Muscle layer of duodenum (tissue), 2 donors: Measurements from ENCODE around the gene RAB27B.

ENCODE experiments used
- H3K27ac ChIP-seq: one replicate; pipeline ENCODE4 v1.7.0; 2013; ENCODE audit warnings: mild to moderate bottlenecking, low read length
- H3K27me3 ChIP-seq: one replicate; pipeline ENCODE4 v1.7.0; 2013; ENCODE audit warnings: low read depth, mild to moderate bottlenecking, control low read depth, low read length
- H3K36me3 ChIP-seq, 2 donors: one replicate each; pipeline ENCODE4 v1.7.0; 2013; ENCODE audit warnings: low read length in 2 of 2, control low read depth in 1 of 2, mild to moderate bottlenecking in 1 of 2; ENCODE audit not compliant: insufficient read depth in 2 of 2, control insufficient read depth in 1 of 2
- H3K4me1 ChIP-seq, 2 donors: one replicate each; pipeline ENCODE4 v1.7.0; 2013; ENCODE audit warnings: low read length in 2 of 2, mild to moderate bottlenecking in 2 of 2, control low read depth in 1 of 2, moderate library complexity in 1 of 2; ENCODE audit not compliant: insufficient read depth in 2 of 2, control insufficient read depth in 1 of 2
- H3K4me3 ChIP-seq, 2 donors: one replicate each; pipeline ENCODE4 v1.7.0; 2013; ENCODE audit warnings: low read length in 2 of 2, low read depth in 1 of 2, mild to moderate bottlenecking in 1 of 2
- H3K9me3 ChIP-seq, 2 donors: one replicate each; pipeline ENCODE4 v1.7.0; 2013; ENCODE audit warnings: low read length in 2 of 2, control low read depth in 1 of 2, mild to moderate bottlenecking in 1 of 2; ENCODE audit not compliant: control insufficient read depth in 1 of 2
- donor health status: healthy.

RAB27B gene

DNA sequence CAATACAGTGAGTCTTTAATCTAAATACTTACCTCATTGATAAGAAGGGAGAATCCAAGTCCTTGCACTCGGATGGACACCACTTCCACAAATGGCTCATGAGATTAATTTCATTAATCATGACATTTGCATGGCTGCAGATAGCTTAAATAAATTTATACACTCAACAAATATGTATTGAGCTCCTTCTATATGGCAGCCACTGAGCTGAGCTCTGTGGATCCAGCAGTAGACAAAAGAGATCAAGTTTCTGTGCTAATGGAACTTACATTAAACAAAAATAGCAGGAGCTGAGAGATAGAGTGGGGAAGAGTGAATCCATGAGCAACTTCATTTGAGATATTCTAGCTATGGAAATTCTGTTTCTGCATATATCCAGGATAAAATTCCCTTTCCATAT lies 44.4 kb downstream of the RAB27B start:
- no peaks in the 10 kb centered on the region for H3K36me3 ChIP-seq
- no peaks in the 10 kb centered on the region for H3K4me1 ChIP-seq
- H3K27me3 ChIP-seq, result no peaks in the 10 kb centered on the region
- no peak overlapping the region for H3K4me3 ChIP-seq
- H3K27ac ChIP-seq, result no peak overlapping the region
- no peaks in the 10 kb centered on the region for H3K9me3 ChIP-seq

DNA sequence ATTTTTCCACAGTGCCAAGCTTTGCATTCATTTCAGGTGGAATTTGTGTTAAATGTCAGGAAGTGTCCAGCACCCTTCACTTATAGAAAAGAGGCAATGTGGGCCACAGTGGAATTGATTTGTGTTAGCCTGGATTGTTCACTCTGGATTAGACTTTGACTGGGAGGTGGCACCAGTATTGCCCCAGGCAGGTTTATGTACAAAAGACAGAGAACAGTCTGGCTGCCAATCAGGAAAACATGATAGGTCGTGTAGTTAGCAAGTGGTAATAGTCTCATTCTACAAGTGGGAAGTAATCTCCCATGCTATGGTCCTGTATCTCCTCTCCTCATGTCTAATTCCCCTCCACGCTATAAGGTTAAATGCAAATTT lies 45.6 kb downstream of the RAB27B start:
- H3K4me1 ChIP-seq, result no peaks in the 10 kb centered on the region
- H3K27me3 ChIP-seq, result no peaks in the 10 kb centered on the region
- H3K36me3 ChIP-seq, result no peaks in the 10 kb centered on the region
- no peaks in the 10 kb centered on the region for H3K9me3 ChIP-seq
- no peak overlapping the region for H3K27ac ChIP-seq
- no peak overlapping the region for H3K4me3 ChIP-seq

DNA sequence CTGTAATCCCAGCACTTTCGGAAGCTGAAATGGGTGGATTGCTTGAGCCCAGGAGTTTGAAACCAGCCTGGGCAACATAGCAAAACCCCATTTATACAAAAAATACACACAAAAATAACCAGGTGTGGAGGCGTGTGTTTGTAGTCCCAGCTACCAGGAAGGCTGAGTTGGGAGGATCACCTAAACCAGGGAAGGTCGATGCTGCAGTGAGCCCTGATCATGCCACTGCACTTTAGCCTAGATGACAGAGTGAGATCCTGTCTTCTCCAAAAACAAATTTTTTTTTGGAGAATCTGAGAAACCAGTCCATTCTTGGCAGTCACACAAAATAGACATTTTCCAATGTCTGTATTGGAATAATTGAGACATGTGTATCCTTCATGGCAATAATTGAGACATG lies 46.8 kb downstream of the RAB27B start:
- Histone ChIP-seq H3K4me3 (no peak overlapping the region), H3K4me1 (no peaks in the 10 kb centered on the region), H3K27ac (no peak overlapping the region), H3K9me3 (no peaks in the 10 kb centered on the region), H3K27me3 (no peaks in the 10 kb centered on the region), H3K36me3 (no peaks in the 10 kb centered on the region)

DNA sequence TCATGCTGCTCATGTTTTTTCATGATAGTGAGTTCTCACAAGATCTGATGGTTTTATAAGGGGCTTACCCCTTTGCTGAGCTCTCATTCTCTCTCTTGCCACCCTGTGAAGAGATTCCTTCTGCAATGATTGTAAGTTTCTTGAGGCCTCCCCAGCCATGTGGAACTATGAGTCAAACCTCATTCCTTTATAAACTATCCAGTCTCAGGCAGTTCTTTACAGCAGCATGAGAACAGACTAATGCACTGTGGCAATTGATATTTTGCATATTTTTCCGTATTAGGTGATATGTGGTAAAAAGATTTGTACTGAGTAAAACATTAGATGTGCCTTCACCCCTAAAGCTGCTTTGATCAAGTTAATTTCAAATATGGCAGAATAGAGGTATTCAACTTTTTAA lies 48.8 kb downstream of the RAB27B start:
- Histone ChIP-seq H3K36me3 (no peaks in the 10 kb centered on the region), H3K4me3 (no peak overlapping the region), H3K4me1 (peaks cover 0 to 5% of the 10 kb centered on the region in 2 donors), H3K27me3 (no peaks in the 10 kb centered on the region), H3K27ac (no peak overlapping the region), H3K9me3 (no peaks in the 10 kb centered on the region)

DNA sequence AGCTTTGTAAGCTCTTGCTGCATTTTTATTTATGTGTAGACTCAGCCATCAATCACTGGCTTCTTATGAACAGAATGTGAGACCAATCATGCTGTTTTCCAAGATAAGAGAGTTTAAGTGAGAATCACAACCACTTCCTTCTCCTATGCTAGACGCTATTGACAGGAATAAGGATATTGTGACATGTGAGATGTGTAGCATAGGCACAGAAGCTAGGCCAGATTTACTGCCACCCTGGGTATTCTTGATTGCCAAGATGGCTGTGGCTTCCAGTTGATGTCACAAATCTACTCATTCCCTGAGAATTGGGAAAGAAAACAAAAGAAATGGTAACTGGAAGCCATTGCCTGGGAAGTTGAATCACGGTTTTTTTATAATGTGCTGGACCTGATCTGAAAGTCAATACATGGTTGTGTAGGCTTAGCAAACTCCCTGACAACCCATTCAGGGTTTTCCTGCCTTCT lies 49.9 kb downstream of the RAB27B start:
- H3K4me1 ChIP-seq, result peaks cover 0 to 5% of the 10 kb centered on the region in 2 donors
- H3K27ac ChIP-seq, result no peak overlapping the region
- no peaks in the 10 kb centered on the region for H3K9me3 ChIP-seq
- no peaks in the 10 kb centered on the region for H3K27me3 ChIP-seq
- H3K4me3 ChIP-seq, result no peak overlapping the region
- no peaks in the 10 kb centered on the region for H3K36me3 ChIP-seq

DNA sequence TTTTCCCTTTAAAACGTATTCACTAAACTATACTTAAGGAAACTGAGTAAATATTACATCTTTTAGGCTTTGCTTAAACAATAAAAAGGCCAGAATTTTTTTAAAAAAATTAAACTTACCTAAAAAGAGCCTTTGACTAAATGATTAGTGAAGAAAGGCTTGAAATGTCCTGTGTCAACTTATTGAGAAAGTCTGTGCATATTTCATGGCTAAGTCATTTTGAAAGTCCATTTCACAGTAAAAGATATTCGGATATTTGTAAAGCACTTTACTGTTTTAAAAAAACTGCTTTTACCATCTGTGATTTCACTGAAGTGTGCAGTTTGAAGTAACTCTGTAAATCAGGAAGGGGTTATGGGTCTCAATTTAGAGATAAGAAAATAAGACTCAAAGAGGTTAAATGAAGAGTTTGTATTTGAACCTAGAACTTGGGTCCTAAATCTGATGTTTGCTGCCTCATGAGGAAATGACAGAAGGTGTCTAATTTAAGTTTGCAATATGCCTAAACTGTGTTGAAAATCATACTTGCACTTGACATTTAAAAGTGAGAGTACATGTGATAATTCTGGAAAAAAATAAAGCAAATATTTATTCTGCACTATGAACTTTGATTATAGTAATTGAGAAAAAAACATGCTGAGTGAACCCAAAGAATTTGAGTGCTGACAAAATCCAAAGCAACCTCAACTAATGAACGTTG lies 50.5 kb downstream of the RAB27B start:
- H3K27ac ChIP-seq, result no peak overlapping the region
- no peak overlapping the region for H3K4me3 ChIP-seq
- H3K27me3 ChIP-seq, result no peaks in the 10 kb centered on the region
- peaks cover 0 to 5% of the 10 kb centered on the region in 2 donors for H3K4me1 ChIP-seq
- no peaks in the 10 kb centered on the region for H3K9me3 ChIP-seq
- H3K36me3 ChIP-seq, result no peaks in the 10 kb centered on the region

DNA sequence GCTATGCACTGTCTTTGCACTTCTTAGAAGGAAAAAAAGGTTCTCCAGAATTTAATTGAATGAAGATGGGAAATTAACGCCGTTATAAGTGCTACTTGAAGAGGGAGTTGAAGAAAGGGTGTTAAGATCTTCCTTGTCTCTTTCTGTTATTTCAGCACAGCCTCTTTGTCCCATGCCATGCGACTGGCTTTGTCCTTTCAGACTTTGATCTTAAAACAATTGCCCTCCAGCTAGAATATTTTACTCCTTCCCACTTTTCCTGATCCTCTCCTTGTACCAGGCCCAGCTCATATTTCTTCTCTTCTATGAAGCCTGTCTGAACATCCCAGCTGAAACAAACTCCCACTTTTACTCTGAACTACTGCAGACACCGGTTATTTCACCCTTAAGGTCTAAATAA lies 51.4 kb downstream of the RAB27B start:
- Histone ChIP-seq H3K36me3 (no peaks in the 10 kb centered on the region), H3K4me3 (no peak overlapping the region), H3K27ac (no peak overlapping the region), H3K9me3 (no peaks in the 10 kb centered on the region), H3K27me3 (no peaks in the 10 kb centered on the region), H3K4me1 (peaks cover 0 to 5% of the 10 kb centered on the region in 2 donors)

DNA sequence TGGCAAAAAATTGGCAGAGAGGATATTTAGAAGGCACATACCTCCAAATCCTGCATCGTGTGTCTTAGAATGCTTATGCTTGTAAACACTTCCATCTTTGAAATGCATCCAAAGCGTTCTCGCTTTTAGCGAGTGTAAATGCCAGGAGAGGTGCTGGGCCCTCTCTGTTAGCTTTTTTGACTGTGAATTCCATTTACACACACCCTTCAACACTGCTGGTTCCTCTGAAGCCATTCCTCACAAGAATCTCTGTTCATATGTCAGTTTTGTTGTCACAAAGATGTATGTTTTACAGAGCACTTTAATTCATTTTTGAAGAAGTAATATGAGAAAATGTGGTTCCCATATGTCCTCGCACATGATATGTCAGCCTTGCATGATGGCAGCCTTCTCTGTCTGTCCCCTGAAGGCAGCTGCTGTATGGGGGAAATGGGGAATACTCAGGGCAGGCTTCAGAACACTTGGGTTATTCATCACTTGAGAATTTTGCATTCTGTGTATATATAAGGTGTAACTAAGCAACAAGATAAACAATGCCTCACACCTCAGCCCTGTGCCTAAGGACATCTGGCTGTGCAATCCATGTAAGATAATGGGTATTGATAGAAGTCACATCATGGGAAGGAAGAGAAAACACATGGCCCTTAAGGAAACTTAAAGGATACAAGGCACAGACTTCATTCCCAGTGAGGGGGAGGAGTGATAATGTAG lies 52.3 kb downstream of the RAB27B start:
- H3K27me3 ChIP-seq, result no peaks in the 10 kb centered on the region
- H3K4me1 ChIP-seq, result peaks cover 0 to 5% of the 10 kb centered on the region in 2 donors
- no peaks in the 10 kb centered on the region for H3K36me3 ChIP-seq
- H3K4me3 ChIP-seq, result no peak overlapping the region
- H3K9me3 ChIP-seq, result no peaks in the 10 kb centered on the region
- H3K27ac ChIP-seq, result no peak overlapping the region

DNA sequence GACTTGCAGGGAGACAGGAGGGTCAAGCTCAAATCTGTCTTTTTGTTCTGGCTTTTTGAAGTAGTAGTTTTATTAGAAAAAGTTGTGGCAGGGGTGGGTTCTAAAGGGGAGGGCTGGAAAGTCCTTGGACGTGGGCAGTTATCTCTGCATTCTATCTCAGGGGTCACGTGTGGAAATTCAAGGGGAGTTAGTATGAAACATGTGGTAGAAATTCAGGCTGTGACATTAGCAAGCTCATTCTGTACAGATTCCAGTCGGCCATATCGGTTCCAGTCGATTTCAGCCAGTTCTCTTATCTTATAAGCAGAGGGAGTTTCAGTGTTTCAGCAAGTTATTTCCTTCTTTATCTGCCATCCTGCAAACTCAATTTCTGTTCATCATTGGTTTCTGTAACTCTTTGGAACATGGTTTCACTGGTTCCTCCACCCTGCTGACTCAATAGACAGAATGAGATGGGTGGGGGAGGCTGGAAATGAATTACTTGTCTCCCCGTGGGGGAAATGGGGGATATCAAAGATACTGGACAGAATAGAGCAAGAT lies 53.0 kb downstream of the RAB27B start:
- H3K27me3 ChIP-seq, result no peaks in the 10 kb centered on the region
- no peaks in the 10 kb centered on the region for H3K36me3 ChIP-seq

DNA sequence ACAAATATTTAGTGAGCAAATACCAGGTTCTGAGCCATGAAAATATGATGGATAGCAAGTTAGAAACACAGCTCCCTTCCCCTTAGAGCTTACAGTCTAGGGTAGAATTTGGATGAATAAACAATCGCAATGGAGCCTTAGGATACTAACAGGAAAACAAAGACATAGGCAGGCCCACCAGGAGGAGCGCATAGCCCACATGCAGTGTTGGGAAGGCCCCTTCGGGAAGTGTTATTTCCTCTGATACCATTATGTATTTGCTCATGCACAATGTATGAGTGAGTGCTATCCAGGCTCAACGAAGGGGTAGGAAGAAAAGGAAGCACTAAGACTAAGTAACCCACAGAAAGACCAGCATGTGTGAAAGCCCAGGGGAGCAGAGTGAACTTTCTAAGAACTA lies 54.0 kb downstream of the RAB27B start:
- H3K9me3 ChIP-seq, result no peaks in the 10 kb centered on the region

More for the DNA sequence above, 53.0 kb downstream of the RAB27B start:
- Histone ChIP-seq H3K4me3 (no peak overlapping the region), H3K4me1 (peaks cover 0 to 5% of the 10 kb centered on the region in 2 donors), H3K27ac (no peak overlapping the region), H3K9me3 (no peaks in the 10 kb centered on the region)

DNA sequence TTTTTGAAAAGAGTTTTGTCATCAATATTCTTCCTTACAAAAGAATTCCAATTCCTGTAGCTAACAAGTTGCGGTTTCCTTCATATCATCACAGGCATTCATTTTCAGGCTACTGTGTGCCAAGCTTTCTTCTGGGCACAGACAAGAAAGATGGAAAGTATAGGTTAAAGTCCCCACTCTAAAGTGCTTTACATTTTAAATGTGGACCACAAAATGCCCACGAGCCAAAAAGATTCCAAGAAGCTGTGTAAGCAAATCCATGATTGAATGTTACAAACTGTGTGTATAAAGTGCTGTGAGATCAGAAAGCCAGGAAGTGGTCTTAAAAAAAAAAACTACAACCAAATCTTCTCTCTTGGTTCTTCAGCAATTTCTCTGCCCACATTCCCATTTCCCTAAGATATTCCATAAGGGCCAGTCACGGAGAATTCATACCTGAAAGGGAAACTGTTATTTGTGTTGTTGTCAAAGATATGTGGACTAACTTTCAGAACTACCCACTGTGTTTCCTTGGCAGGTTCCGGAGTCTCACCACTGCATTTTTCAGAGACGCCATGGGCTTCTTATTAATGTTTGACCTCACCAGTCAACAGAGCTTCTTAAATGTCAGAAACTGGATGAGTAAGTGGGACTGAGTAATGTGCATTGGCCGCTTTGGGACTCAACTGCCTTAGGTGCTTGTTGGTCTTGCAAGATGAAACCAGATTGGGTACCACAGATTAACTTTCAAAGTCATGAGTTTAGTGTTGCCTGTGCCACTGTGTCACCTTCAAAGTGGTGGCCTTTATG lies 55.7 kb downstream of the RAB27B start:
- Histone ChIP-seq H3K36me3 (no peaks in the 10 kb centered on the region), H3K9me3 (no peaks in the 10 kb centered on the region), H3K27me3 (no peaks in the 10 kb centered on the region), H3K4me3 (no peak overlapping the region), H3K27ac (no peak overlapping the region), H3K4me1 (peaks cover 0 to 5% of the 10 kb centered on the region in 2 donors)

More for the DNA sequence above, 54.0 kb downstream of the RAB27B start:
- Histone ChIP-seq H3K36me3 (no peaks in the 10 kb centered on the region), H3K27me3 (no peaks in the 10 kb centered on the region), H3K4me1 (peaks cover 0 to 5% of the 10 kb centered on the region in 2 donors), H3K27ac (no peak overlapping the region), H3K4me3 (no peak overlapping the region)
